ENCODE results near the gene PTGDR. TPM values are rescaled to one million over a fixed set of nuclear protein-coding genes. Genes with fewer than 3 reads are reported as not detected.

The PTGDR gene
- total and polyA plus RNA-seq, 2 experiments from 2014 or later = 0.06 TPM; not detected in 1

DNA sequence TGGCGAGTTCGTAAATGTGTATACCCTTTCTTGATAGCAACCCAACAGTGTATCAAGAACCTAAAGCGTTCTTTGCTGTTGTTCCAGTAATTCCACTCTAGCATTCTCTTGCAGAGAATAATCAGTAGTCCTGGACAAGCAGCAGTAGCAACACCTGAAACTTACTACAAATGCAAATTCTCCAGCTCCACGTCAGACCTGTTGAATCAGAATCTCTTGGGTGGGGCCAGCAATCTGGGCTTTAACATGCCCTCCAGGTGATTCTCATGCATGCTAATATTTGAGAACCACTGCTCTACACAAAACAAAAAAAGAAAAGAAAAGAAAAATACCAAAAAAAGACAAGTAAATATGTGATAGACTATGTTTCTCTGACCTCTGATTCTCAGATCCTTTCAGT, 10.1 kb downstream of the PTGDR start (continued):
- TF ChIP-seq, protein P1, sequence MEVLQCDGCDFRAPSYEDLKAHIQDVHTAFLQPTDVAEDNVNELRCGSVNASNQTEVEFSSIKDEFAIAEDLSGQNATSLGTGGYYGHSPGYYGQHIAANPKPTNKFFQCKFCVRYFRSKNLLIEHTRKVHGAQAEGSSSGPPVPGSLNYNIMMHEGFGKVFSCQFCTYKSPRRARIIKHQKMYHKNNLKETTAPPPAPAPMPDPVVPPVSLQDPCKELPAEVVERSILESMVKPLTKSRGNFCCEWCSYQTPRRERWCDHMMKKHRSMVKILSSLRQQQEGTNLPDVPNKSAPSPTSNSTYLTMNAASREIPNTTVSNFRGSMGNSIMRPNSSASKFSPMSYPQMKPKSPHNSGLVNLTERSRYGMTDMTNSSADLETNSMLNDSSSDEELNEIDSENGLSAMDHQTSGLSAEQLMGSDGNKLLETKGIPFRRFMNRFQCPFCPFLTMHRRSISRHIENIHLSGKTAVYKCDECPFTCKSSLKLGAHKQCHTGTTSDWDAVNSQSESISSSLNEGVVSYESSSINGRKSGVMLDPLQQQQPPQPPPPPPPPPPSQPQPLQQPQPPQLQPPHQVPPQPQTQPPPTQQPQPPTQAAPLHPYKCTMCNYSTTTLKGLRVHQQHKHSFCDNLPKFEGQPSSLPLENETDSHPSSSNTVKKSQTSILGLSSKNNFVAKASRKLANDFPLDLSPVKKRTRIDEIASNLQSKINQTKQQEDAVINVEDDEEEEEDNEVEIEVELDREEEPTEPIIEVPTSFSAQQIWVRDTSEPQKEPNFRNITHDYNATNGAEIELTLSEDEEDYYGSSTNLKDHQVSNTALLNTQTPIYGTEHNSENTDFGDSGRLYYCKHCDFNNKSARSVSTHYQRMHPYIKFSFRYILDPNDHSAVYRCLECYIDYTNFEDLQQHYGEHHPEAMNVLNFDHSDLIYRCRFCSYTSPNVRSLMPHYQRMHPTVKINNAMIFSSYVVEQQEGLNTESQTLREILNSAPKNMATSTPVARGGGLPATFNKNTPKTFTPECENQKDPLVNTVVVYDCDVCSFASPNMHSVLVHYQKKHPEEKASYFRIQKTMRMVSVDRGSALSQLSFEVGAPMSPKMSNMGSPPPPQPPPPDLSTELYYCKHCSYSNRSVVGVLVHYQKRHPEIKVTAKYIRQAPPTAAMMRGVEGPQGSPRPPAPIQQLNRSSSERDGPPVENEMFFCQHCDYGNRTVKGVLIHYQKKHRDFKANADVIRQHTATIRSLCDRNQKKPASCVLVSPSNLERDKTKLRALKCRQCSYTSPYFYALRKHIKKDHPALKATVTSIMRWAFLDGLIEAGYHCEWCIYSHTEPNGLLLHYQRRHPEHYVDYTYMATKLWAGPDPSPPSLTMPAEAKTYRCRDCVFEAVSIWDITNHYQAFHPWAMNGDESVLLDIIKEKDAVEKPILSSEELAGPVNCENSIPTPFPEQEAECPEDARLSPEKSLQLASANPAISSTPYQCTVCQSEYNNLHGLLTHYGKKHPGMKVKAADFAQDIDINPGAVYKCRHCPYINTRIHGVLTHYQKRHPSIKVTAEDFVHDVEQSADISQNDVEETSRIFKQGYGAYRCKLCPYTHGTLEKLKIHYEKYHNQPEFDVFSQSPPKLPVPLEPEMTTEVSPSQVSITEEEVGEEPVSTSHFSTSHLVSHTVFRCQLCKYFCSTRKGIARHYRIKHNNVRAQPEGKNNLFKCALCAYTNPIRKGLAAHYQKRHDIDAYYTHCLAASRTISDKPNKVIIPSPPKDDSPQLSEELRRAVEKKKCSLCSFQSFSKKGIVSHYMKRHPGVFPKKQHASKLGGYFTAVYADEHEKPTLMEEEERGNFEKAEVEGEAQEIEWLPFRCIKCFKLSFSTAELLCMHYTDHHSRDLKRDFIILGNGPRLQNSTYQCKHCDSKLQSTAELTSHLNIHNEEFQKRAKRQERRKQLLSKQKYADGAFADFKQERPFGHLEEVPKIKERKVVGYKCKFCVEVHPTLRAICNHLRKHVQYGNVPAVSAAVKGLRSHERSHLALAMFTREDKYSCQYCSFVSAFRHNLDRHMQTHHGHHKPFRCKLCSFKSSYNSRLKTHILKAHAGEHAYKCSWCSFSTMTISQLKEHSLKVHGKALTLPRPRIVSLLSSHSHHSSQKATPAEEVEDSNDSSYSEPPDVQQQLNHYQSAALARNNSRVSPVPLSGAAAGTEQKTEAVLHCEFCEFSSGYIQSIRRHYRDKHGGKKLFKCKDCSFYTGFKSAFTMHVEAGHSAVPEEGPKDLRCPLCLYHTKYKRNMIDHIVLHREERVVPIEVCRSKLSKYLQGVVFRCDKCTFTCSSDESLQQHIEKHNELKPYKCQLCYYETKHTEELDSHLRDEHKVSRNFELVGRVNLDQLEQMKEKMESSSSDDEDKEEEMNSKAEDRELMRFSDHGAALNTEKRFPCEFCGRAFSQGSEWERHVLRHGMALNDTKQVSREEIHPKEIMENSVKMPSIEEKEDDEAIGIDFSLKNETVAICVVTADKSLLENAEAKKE (CRISPR knock-in tag; IDR thresholded peaks at IDR 0.05) = no peak
- TF ChIP-seq POLR2AphosphoS5 (IDR thresholded peaks at IDR 0.05; ENCODE audit: low read depth) (no peak), CREB1 (CRISPR knock-in tag; IDR thresholded peaks at IDR 0.05; ENCODE audit: low read depth) (no peak), EZH2 (IDR thresholded peaks at IDR 0.05; ENCODE audit: low read depth, unreplicated experiment) (no peak), ZNF331 (CRISPR knock-in tag; IDR thresholded peaks at IDR 0.05; ENCODE audit: low read depth) (no peak), NANOG (IDR thresholded peaks at IDR 0.05; ENCODE audit: borderline replicate concordance) (no peak)

DNA sequence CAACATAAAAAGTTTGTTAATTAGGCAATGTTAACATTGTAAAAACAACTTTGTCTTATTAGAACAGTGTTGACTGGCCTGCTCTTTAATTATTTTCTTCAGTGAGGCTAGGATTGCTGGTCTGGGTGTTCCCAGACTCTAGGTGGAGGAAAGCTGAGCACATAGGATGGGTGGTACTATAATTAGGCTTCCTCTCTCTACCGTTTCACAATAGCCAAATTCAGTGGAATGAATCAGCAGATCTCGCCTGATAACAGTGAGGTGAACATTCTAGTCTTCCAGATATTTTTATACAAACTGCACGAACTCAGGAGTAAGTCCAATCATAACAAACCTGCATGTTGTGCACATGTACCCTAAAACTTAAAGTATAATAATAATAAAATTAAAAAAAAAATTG, 11.9 kb downstream of the PTGDR start:
- Histone ChIP-seq H3K4me1 (ENCODE audit: insufficient read depth) (peaks cover 17% of the 10 kb centered on the region; the same call in 1 of the 2 replicates), H3F3A (replicated peaks; ENCODE audit: low read depth) (no peaks in the 10 kb centered on the region), H4K20me1 (replicated peaks; ENCODE audit: insufficient read depth) (no peaks in the 10 kb centered on the region), H3K36me3 (ENCODE audit: insufficient read depth) (no peaks in the 10 kb centered on the region), H3K4me3 (no peak overlapping the region), H3K27me3 (ENCODE audit: insufficient read depth) (no peaks in the 10 kb centered on the region), H3K9me2 (ENCODE audit: insufficient read depth) (peaks cover 19% of the 10 kb centered on the region), H3K79me2 (replicated peaks; ENCODE audit: insufficient read depth) (no peaks in the 10 kb centered on the region), H3K4me2 (no peak overlapping the region), H2AFZ (no peak overlapping the region), H3K27ac (ENCODE audit: low read depth) (no peak overlapping the region)
- H3K4me3 Mint-ChIP-seq = no peak overlapping the region
- no peak for TF ChIP-seq EZH2phosphoT487 (IDR thresholded peaks at IDR 0.05; ENCODE audit: unreplicated experiment)
- TF ChIP-seq, protein P1 (CRISPR knock-in tag; IDR thresholded peaks at IDR 0.05) = no peak
- no peak for TF ChIP-seq EZH2 (IDR thresholded peaks at IDR 0.05; ENCODE audit: low read depth, unreplicated experiment)
- ATAC-seq (no peak), DNase-seq (ENCODE audit: low spot score) (no peak)
- peak overlapping the region; percentile 57; the same call in 1 of the 2 replicates for H3K27ac Mint-ChIP-seq
- H3K27me3 Mint-ChIP-seq (ENCODE audit: insufficient read depth, low read depth, poor library complexity) = no peaks in the 10 kb centered on the region
- H3K9me3 Mint-ChIP-seq = no peaks in the 10 kb centered on the region
- no peaks in the 10 kb centered on the region for H3K36me3 Mint-ChIP-seq (ENCODE audit: low read depth)
- H3K4me1 Mint-ChIP-seq = peaks cover 23% of the 10 kb centered on the region

Measured in GM23338 (cell line).